Bronchial epithelial cell (primary cell): ENCODE measurements around the gene PKN2. TPM values are rescaled to one million over a fixed set of nuclear protein-coding genes. Genes with fewer than 3 reads are reported as not detected.

Source experiments
- DNase-seq: peaks from one replicate; pipeline ENCODE4 v3.0.0-alpha.2; 2010; ENCODE audit warnings: low read depth
- FAIRE-seq: peaks from 2 replicates; lab custom pipeline; 2011; peaks lifted over from hg19 to GRCh38; lab: Jason Lieb, UNC
- H3K27me3 ChIP-seq: 2 replicates; pipeline ENCODE4 v1.5.1; 2011; ENCODE audit warnings: low read length; ENCODE audit not compliant: control insufficient read depth, insufficient read depth
- H3K36me3 ChIP-seq: 2 replicates; pipeline ENCODE4 v1.5.1; 2011; ENCODE audit warnings: low read length; ENCODE audit not compliant: control insufficient read depth, insufficient read depth
- H3K4me3 ChIP-seq: 2 replicates; pipeline ENCODE4 v1.5.1; 2011; ENCODE audit warnings: mild to moderate bottlenecking, low read depth, low read length, control low read depth
- total RNA-seq: library from RNA; depleted of rRNA; stranded (reverse); fragments of >200 nt; gene quantifications from 2 replicates; pipeline ENCODE4 v1.2.1, GENCODE V29; 2014
- TF ChIP-seq, protein P1 (sequence below): IDR thresholded peaks from 2 replicates; pipeline ENCODE4 v1.5.1; 2011; ENCODE audit warnings: mild to moderate bottlenecking, moderate library complexity, low read length, control low read depth, inconsistent platforms; ENCODE audit not compliant: insufficient read depth, severe bottlenecking

The PKN2 gene
- total RNA-seq, 1 donor from 2014 or later, result 18.2 TPM

GRCh38 chr1:88753506-88753905, 69.4 kb downstream of the PKN2 start:
- Histone ChIP-seq H3K4me3 (no peak overlapping the region), H3K27me3 (no peaks in the 10 kb centered on the region), H3K36me3 (no peaks in the 10 kb centered on the region)
- TF ChIP-seq, protein P1, sequence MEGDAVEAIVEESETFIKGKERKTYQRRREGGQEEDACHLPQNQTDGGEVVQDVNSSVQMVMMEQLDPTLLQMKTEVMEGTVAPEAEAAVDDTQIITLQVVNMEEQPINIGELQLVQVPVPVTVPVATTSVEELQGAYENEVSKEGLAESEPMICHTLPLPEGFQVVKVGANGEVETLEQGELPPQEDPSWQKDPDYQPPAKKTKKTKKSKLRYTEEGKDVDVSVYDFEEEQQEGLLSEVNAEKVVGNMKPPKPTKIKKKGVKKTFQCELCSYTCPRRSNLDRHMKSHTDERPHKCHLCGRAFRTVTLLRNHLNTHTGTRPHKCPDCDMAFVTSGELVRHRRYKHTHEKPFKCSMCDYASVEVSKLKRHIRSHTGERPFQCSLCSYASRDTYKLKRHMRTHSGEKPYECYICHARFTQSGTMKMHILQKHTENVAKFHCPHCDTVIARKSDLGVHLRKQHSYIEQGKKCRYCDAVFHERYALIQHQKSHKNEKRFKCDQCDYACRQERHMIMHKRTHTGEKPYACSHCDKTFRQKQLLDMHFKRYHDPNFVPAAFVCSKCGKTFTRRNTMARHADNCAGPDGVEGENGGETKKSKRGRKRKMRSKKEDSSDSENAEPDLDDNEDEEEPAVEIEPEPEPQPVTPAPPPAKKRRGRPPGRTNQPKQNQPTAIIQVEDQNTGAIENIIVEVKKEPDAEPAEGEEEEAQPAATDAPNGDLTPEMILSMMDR, result no peak
- DNase-seq, result no peak
- FAIRE-seq, result no peak

GRCh38 chr1:88763649-88764406, 79.8 kb downstream of the PKN2 start:
- no peaks in the 10 kb centered on the region for H3K36me3 ChIP-seq
- TF ChIP-seq, protein P1, result no peak
- H3K4me3 ChIP-seq, result no peak overlapping the region
- DNase-seq (peak; percentile 35), FAIRE-seq (no peak)
- H3K27me3 ChIP-seq, result no peaks in the 10 kb centered on the region

GRCh38 chr1:88768187-88768586, 84.1 kb downstream of the PKN2 start:
- H3K27me3 ChIP-seq, result no peaks in the 10 kb centered on the region
- FAIRE-seq (no peak), DNase-seq (no peak)
- TF ChIP-seq, protein P1, result no peak
- H3K36me3 ChIP-seq, result no peaks in the 10 kb centered on the region
- H3K4me3 ChIP-seq, result no peak overlapping the region

DNA sequence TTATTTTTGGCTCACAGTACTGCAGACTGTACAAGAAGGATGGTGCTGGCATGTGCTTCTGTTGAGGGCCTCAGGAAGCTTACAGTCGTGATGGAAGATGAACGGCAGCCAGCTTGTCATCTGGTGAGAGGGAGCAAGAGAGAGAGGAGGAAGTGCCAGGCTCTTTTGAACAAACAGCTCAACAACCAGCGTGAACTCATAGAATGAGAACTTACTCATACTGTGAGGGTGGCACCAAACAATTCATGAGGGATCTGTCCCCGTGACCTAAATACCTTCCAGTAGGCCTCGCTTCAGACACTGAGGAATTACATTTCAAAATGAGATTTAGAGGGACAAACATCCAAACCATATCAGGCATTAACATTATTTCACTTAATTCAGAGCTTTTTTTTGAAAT, 84.7 kb downstream of the PKN2 start:
- TF ChIP-seq, protein P1, result no peak
- H3K36me3 ChIP-seq, result no peaks in the 10 kb centered on the region
- DNase-seq (peak; percentile 48), FAIRE-seq (peak; percentile 18)
- H3K4me3 ChIP-seq, result no peak overlapping the region
- no peaks in the 10 kb centered on the region for H3K27me3 ChIP-seq

DNA sequence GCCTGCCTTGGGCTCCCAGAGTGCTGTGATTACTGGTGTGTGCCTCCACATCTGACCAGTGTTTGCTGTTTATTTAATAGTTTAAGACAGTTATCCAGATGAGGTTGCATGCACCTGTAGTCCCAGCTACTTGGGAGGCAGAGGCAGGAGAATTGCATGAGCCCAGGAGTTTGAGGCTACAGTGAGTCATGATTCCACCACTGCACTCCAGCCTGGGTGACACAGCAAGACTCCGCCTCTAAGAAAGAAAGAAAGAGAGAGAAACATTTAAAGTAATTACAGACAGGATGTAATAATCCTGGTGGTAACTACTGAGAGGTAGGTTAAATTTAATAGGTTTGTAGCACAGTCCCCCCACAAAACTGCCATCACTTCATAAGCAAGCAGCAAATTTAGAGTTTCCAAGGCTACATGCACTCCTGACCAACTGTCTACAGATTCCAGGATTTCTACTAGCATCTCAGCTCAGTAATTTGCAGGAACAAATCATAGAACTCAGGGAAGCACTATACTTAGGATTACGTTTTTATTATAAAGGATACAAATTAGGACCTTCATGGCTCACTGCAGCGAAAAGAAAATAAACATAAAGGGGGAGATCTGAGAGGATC, 89.6 kb downstream of the PKN2 start:
- DNase-seq (peak; percentile 90), FAIRE-seq (no peak)
- Histone ChIP-seq H3K27me3 (no peaks in the 10 kb centered on the region), H3K36me3 (no peaks in the 10 kb centered on the region), H3K4me3 (no peak overlapping the region)
- TF ChIP-seq, protein P1, result no peak
